Measurements from ENCODE around the gene DTX3. TPM values are rescaled to one million over a fixed set of nuclear protein-coding genes. Genes with fewer than 3 reads are reported as not detected.
A peak's percentile ranks its signal among the peaks of the same experiment; 100 is the strongest.

Gene DTX3
- total RNA-seq, 2 experiments from 2014 or later, result 19.3 to 21.8 TPM

DNA sequence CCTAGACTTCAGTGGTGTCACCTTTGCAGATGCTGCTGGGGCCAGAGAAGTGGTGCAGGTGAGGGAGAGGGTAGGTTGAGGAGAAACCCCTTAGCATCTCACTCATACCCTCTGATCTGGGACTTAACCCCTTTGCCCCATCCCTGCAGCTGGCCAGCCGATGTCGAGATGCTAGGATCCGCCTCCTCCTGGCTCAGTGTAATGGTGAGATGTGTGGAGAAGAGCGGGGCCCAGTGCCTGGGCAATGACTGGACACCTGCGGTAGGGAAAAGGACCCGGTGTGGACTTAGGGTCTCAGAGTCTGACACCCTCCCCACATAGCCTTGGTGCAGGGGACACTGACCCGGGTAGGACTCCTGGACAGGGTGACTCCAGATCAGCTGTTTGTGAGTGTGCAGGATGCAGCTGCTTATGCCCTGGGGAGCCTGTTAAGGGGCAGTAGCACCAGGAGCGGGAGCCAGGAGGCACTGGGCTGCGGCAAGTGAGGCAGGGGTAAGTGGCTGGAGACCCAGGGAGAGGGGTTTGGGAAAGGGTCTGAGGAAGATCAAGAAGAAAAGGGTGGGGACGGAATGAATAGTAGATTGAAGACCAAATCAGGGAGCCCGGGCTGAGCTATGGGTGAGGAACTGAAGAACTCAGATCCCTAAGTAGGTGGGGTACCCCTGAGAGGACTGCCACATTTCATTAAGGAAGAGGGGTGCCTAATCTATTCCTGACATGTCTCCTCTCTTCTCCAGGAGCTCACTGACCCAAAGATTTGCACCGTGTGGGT lies 20.8 kb downstream of the DTX3 start:
- ChIA-PET CTCF (interaction anchor here (0.8 to 1.1 kb wide), 2 partner anchors 42 kb away, joined by 3 to 6 read pairs; no protein-coding TSS in a partner anchor), POLR2A (interaction anchor here (1.0 kb wide), 1 partner anchor 34 kb away, joined by 4 read pairs; no protein-coding TSS in a partner anchor)
- peaks cover 94% of the 10 kb centered on the region for H3K27me3 Mint-ChIP-seq
- no peak for DNase-seq
- H3K27ac Mint-ChIP-seq, result no peak overlapping the region
- H3K4me1 Mint-ChIP-seq, result peaks cover 18% of the 10 kb centered on the region
- H3K4me3 Mint-ChIP-seq, result no peak overlapping the region
- no peaks in the 10 kb centered on the region for H3K9me3 Mint-ChIP-seq
- H3K36me3 Mint-ChIP-seq (ENCODE audit: low read depth), result no peaks in the 10 kb centered on the region

DNA sequence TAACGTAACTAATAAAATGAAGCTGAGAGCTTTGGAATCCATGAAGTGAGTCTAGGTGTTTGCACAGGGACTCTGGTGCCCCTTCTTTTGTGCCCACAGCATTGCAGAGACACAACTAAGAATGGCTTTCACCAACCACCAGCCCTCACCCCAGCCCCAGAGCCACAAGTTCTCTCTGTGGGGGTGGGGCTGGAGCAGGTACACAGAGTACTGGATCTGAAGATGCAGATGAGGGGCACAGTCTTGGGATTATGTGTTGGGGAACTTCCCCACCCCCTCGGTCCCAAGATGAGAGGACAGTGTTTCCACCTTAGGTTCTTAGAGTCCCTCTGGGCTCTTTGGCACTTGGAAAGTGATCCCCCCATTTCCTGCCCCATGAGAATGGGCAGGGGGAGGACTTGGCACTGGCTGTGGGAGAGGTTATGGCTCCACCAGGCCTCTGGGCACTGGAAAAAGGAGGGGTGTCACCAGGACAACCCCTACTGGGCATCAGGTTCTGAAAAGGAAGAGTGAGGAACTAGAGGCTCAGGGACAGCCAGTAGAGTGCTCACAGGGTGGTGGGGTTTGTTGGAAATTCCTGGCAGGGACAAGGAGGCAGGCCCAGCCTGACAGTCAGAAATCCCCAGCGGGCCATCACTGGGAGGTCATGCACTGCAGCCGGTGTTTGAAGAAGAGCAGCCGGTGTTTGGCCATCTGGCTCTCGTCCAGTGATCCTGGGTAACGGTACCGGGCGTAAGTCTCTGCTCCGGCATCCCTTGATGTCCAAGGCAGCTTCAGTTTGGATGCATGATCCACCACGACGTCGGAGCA lies 21.7 kb downstream of the DTX3 start:
- Mint-ChIP-seq H3K4me3 (no peak overlapping the region), H3K4me1 (peaks cover 10% of the 10 kb centered on the region), H3K27me3 (peaks cover 94% of the 10 kb centered on the region), H3K36me3 (ENCODE audit: low read depth) (no peaks in the 10 kb centered on the region), H3K27ac (no peak overlapping the region), H3K9me3 (no peaks in the 10 kb centered on the region)
- POLR2A ChIA-PET, result interaction anchor here (1.8 kb wide), 1 partner anchor 119 kb away, joined by 5 read pairs; the partner anchor contains the start of gene TSPAN31
- CTCF ChIA-PET, result interaction anchor here (0.8 kb wide), 1 partner anchor 43 kb away, joined by 3 read pairs; no protein-coding TSS in a partner anchor
- DNase-seq, result no peak

DNA sequence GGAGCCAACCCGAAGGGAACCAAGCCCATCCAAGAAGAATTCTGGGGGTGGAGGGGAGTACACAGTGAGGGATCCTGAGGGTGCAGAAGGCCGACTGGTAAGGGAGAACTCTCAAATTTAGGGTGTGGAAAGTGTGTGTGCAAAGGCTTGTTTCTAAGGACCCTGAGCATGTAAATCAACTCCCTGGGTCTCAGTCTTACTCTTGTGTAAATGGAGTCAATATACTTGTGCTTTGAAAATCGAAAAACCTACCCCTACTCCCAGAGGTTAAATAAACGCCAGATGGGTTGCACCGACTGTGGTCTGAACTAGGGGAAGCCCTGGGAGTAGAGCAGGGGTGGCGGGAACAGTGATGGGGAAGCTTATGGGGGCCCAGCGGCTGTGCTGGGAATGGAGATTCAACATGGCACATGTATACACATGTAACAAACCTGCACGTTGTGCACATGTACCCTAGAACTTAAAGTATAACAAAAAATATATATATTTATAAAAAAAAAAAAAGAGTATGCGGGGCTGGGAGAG lies 22.4 kb downstream of the DTX3 start:
- Mint-ChIP-seq H3K27ac (no peak overlapping the region), H3K4me1 (peaks cover 6% of the 10 kb centered on the region), H3K4me3 (no peak overlapping the region), H3K27me3 (peaks cover 93% of the 10 kb centered on the region), H3K36me3 (ENCODE audit: low read depth) (no peaks in the 10 kb centered on the region), H3K9me3 (no peaks in the 10 kb centered on the region)
- POLR2A ChIA-PET, result interaction anchor here (1.8 kb wide), 1 partner anchor 118 kb away, joined by 5 read pairs; the partner anchor contains the start of gene TSPAN31
- no peak for DNase-seq
- CTCF ChIA-PET, result interaction anchor here (0.8 to 1.2 kb wide), 4 partner anchors 21 to 174 kb away, joined by 3 to 5 read pairs (median 4); no protein-coding TSS in a partner anchor

DNA sequence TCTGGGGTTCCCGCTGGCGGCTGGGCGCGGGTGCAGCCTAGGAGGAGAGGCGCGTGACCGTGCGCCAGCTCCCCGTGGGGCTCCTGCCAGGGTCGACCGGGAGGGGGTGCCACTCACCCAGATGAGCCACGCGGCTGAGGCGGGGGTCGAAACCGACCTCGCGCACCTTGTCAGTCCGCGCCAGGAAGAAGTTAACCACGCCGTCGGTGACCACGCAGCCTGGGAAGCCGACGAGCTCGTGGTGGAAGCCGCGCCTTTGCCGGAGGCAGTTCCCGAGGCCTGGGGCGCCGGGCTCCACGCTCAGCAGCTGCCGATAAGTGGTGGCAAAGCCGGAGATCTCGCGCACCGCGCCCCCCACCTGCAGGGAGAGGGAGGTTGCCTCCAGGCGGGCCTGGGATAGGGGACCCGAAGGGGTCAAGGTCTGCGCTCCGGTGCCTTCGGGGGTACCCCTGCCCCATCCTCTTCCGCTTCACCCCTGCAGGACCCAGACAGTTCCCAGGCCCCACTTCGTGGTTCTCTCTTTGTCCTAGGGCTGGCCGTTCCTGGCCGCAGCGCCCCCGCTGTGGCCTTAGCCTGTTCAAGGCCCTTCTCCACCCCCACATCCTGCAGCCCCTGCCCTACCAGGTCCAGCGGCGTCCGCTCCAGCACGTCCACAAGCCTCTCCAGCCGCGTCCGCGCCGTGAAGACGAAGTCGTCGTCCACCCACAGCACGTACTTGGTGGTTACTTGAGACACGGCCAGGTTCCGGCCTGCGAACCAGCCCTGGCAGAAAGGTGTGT lies 23.1 kb downstream of the DTX3 start:
- Mint-ChIP-seq H3K4me3 (no peak overlapping the region), H3K36me3 (ENCODE audit: low read depth) (no peaks in the 10 kb centered on the region), H3K4me1 (peaks cover 7% of the 10 kb centered on the region), H3K27ac (no peak overlapping the region), H3K9me3 (no peaks in the 10 kb centered on the region), H3K27me3 (peaks cover 88% of the 10 kb centered on the region)
- ChIA-PET POLR2A (interaction anchor here (1.8 kb wide), 1 partner anchor 117 kb away, joined by 5 read pairs; the partner anchor contains the start of gene TSPAN31), CTCF (interaction anchor here (0.5 to 1.2 kb wide), 5 partner anchors 22 to 175 kb away, joined by 3 to 5 read pairs (median 3); no protein-coding TSS in a partner anchor)
- DNase-seq, result peak; percentile 28

DNA sequence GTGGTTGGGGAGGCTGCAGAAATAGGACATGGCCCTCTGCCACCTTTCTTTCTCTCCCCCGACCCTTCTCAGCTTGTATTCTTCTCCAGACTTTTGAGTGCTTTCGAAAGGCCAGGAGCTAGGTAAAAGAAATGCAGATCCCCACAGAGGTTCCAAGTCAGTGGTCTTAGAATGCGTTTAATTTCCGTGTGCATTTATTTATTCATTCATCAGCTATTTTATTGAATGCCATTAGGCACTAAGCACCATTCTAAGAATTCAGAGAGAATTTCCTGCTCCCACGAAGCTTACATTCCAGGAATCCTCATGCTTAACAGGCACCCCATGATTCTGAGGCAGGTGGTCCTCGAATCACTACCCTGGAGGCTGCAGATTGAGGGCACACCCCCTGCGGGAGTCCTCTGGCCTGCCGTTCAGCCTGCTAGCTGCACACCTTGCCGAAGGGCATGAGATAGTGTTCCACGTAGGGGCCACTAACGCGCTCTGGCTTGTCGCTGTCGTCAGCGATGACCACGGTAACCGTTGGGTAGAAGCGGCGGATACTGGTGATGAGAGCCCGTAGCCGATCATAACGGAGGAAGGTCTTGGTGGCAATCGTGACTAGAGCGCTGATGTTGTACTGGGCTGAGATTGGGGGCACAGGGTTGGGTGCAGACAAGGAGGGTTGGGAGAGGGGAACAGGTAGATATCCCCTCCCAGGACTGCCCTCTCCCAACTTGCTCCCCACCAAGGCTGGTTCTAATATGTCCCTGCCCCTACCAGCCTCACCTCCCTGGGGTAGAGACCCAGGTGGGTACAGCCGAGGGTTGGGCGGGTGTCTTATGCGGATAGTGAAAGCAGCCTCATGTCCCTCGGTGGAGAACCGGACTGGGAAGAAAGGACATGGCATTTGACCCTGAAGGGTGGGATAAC lies 23.9 kb downstream of the DTX3 start:
- ChIA-PET CTCF (interaction anchor here (0.5 to 1.2 kb wide), 3 partner anchors 23 to 176 kb away, joined by 3 to 5 read pairs (median 3); no protein-coding TSS in a partner anchor), POLR2A (interaction anchor here (1.8 kb wide), 1 partner anchor 116 kb away, joined by 5 read pairs; the partner anchor contains the start of gene TSPAN31)
- Mint-ChIP-seq H3K4me3 (no peak overlapping the region), H3K9me3 (no peaks in the 10 kb centered on the region), H3K27ac (no peak overlapping the region), H3K4me1 (peaks cover 12% of the 10 kb centered on the region), H3K36me3 (ENCODE audit: low read depth) (no peaks in the 10 kb centered on the region), H3K27me3 (peaks cover 85% of the 10 kb centered on the region)
- peak; percentile 13 for DNase-seq

DNA sequence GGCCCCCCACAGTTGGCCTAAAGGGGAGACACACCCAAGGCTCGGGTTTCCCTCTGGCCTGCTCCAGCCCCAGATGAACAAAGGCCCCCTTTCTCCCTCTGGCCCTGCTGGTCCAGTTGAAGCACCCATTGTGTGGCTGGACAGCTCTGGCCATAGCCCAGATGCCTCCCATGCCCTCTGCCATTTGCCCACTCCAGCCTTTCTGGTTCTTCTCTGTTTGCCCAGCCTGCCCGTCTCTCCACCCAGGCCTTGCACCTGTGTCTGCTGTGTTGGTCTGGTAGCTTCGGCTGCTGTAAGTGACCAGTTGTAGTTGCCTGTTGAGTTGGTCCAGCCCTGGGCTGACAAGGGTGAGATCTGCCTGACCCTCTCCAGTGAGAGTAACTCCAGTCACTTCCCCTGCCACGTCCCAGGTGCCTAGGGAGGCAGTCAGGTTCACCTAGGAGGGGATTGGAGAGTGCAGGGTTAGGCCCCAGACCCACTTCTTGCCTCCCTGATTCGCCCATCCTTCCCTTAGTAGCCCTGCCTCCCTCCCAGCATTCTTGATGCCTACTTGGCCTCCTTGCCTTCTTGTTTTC lies 25.4 kb downstream of the DTX3 start:
- Mint-ChIP-seq H3K27me3 (peaks cover 78% of the 10 kb centered on the region), H3K9me3 (no peaks in the 10 kb centered on the region), H3K4me3 (no peak overlapping the region), H3K36me3 (ENCODE audit: low read depth) (no peaks in the 10 kb centered on the region), H3K27ac (no peak overlapping the region), H3K4me1 (peaks cover 14% of the 10 kb centered on the region)
- peak; percentile 14 for DNase-seq
- ChIA-PET CTCF (interaction anchor here (1.2 to 5.3 kb wide), 3 partner anchors 10 to 63 kb away, joined by 4 to 47 read pairs (median 14); no protein-coding TSS in a partner anchor), POLR2A (interaction anchor here (1.6 kb wide), 1 partner anchor 110 kb away, joined by 4 read pairs; the partner anchor contains the start of gene DDIT3)

DNA sequence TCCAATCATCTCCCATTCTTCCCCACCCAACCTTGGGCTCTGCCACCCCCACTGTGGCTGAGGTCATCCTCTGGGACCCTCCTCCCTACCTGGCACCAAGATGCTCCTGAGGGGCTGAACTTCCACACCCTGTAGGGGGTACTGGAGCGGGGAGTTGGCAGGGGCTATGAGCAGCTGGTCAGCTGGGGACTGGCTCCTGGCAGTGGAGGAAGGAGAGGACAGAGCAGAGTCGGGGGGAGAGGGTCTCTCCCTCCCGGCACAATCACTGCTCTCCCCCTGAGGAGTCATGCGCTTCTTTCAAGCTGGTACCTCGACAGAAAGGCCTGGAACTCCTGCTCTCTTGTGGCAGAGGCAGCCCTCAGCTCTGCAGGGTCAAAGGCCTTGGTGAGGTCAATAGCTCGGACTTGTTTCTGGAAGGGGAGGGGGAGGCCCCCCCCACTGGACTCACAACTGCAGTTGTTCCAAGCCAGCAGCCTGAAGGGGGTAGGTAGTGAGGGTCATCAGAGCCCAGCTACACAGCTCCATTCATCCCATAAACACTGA lies 26.3 kb downstream of the DTX3 start:
- no peaks in the 10 kb centered on the region for H3K36me3 Mint-ChIP-seq (ENCODE audit: low read depth)
- ChIA-PET CTCF (interaction anchor here (0.7 to 5.3 kb wide), 4 partner anchors 11 to 62 kb away, joined by 3 to 47 read pairs (median 9); no protein-coding TSS in a partner anchor), POLR2A (interaction anchor here (1.6 kb wide), 1 partner anchor 111 kb away, joined by 4 read pairs; the partner anchor contains the start of gene DDIT3)
- peaks cover 70% of the 10 kb centered on the region for H3K27me3 Mint-ChIP-seq
- peak; percentile 13 for DNase-seq
- peaks cover 14% of the 10 kb centered on the region for H3K4me1 Mint-ChIP-seq
- no peaks in the 10 kb centered on the region for H3K9me3 Mint-ChIP-seq
- no peak overlapping the region for H3K27ac Mint-ChIP-seq
- H3K4me3 Mint-ChIP-seq, result no peak overlapping the region

DNA sequence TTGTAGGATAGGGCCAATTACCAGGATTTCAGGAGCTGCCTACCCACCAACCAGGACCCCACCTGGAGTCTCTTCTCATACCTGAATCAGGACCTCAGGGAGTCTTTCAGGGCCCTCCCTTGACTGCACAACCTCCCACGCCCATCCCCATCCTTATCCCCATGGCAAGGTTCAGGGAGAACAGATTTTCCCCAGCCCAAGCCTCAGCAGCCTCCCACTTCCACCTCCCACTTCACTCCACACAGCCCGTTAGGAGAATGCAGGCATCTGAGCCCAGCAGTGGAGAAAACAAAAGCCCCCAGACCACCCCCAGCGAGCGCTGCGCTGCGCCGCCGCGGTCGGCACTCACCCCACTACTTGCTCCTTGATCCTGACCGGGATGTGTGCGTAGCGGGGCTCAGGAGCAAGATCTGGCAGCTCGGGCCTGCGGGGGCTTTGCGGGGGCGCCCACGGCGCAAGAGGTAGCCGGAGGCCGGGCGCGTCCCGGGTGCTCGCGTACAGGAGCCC lies 27.0 kb downstream of the DTX3 start:
- peaks cover 14% of the 10 kb centered on the region for H3K4me1 Mint-ChIP-seq
- no peak for DNase-seq
- H3K9me3 Mint-ChIP-seq, result no peaks in the 10 kb centered on the region
- no peaks in the 10 kb centered on the region for H3K36me3 Mint-ChIP-seq (ENCODE audit: low read depth)
- peaks cover 64% of the 10 kb centered on the region for H3K27me3 Mint-ChIP-seq
- CTCF ChIA-PET, result interaction anchor here (3.1 to 5.3 kb wide), 2 partner anchors 12 to 48 kb away, joined by 14 to 47 read pairs; no protein-coding TSS in a partner anchor
- H3K27ac Mint-ChIP-seq, result no peak overlapping the region
- POLR2A ChIA-PET, result interaction anchor here (1.6 kb wide), 1 partner anchor 112 kb away, joined by 4 read pairs; the partner anchor contains the start of gene DDIT3
- peak overlapping the region; percentile 63 for H3K4me3 Mint-ChIP-seq

DNA sequence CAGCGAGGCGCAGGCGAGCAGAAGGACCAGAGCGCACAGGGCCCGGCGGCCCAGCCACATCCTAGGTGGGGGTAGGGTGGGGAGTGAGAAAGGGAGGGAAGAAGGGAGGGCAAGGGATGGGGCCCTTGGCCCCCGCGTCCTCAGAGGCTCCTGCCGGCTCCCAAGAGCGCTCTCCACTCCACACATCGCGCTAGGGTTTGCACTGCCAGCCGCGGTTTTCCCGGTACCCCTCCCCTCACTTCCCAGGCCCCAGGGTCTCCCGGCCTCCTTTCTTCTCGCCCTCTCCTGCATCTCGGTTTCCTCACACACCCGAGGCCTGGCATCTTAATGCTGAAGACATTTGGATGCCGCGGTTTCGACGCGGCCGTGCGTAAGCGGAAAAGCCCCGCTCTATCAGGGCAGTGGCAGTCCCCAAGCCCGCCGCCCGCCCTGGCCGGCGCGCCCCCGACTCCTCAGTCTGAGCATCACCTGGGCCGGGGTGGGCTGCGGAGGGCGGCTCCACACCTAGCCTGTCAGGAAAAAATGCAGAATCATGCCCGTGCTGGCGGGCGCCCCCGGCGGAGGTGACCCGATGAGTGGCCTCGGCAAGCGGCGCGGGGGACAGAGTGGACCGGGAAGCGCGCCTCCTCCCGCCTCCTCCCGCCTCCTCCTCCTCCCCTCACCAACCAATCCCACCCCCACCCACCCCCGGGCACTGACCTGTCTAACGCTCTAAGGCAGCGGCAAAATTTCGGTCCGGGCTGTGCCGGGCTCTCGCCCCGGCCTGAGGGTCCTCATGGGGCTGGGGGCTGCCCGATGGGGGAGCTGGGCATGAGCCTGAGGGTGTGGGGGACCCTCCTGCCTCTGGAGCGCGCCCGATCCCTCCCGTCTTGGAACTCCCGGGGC lies 27.7 kb downstream of the DTX3 start:
- ChIA-PET CTCF (interaction anchor here (0.6 to 5.3 kb wide), 11 partner anchors 11 to 173 kb away, joined by 3 to 47 read pairs (median 5); partner anchors contain the start of gene OS9), POLR2A (interaction anchor here (0.6 kb wide), 1 partner anchor 62 kb away, joined by 3 read pairs; the partner anchor contains the start of gene OS9)
- no peaks in the 10 kb centered on the region for H3K36me3 Mint-ChIP-seq (ENCODE audit: low read depth)
- peak; percentile 25 for DNase-seq
- peak overlapping the region; percentile 63 for H3K4me3 Mint-ChIP-seq
- peaks cover 58% of the 10 kb centered on the region for H3K27me3 Mint-ChIP-seq
- no peaks in the 10 kb centered on the region for H3K9me3 Mint-ChIP-seq
- H3K4me1 Mint-ChIP-seq, result peaks cover 14% of the 10 kb centered on the region
- H3K27ac Mint-ChIP-seq, result no peak overlapping the region

All from activated CD4-positive, alpha-beta memory T cell treated with anti-CD3 and anti-CD28 coated beads, Interleukin-2, amount 10 ng/mL, durations not matched to agents 7 days and 5 days (primary cell).